PC-9 (cell line): Measurements from ENCODE around the gene FOXD2. TPM values are rescaled to one million over a fixed set of nuclear protein-coding genes. Genes with fewer than 3 reads are reported as not detected.

Source experiments
- BruUV-seq: library from RNA; stranded (reverse); fragments of 400-500 nt; replicated peaks from 2 replicates; lab custom pipeline; 2021; lab: Mats Ljungman, UMichigan
- CTCF ChIA-PET: fragments of 300-600 bp; sonication (Branson Sonifier 250); formaldehyde crosslinking; loops from one replicate; lab custom pipeline; 2022; ENCODE audit warnings: antibody characterized with exemption; lab: Charles Lee
- POLR2A ChIA-PET: fragments of 300-600 bp; sonication (Branson Sonifier 250); formaldehyde crosslinking; loops from one replicate; lab custom pipeline; 2022; ENCODE audit warnings: antibody characterized with exemption; ENCODE audit not compliant: unreplicated experiment; lab: Charles Lee
- DNase-seq, 2 experiments: peaks; one replicate each; pipeline versions ENCODE4 v3.0.0 to v3.0.0-alpha.2; 2015 to 2022; ENCODE audit warnings: mixed read lengths in 1 of 2
- H2AFZ ChIP-seq: fragments of 200-600 bp; sonication (generic); 2 replicates; pipeline ENCODE4 v1.8.1; 2017; ENCODE audit warnings: antibody characterized with exemption
- H3F3A ChIP-seq: fragments of 200-600 bp; sonication (generic); 2 replicates; pipeline ENCODE4 v1.8.1; 2017; ENCODE audit warnings: antibody characterized with exemption, mild to moderate bottlenecking, low read depth; ENCODE audit not compliant: insufficient read depth
- H3K27ac ChIP-seq: fragments of 200-600 bp; sonication (generic); 2 replicates; pipeline ENCODE4 v1.6.1; 2016; ENCODE audit warnings: mixed run types
- H3K27me3 ChIP-seq: fragments of 200-600 bp; sonication (generic); 2 replicates; pipeline ENCODE4 v1.6.1; 2016; ENCODE audit warnings: low read depth, mixed run types; ENCODE audit not compliant: insufficient read depth
- H3K36me3 ChIP-seq: fragments of 200-600 bp; sonication (generic); 2 replicates; pipeline ENCODE4 v1.6.1; 2016; ENCODE audit warnings: low read depth, mixed run types
- H3K4me1 ChIP-seq: fragments of 200-600 bp; sonication (generic); replicated peaks from 2 replicates; pipeline ENCODE4 v1.6.1; 2016; ENCODE audit warnings: mixed run types; ENCODE audit not compliant: insufficient read depth
- H3K4me2 ChIP-seq: fragments of 200-600 bp; sonication (generic); 2 replicates; pipeline ENCODE4 v1.6.1; 2017; ENCODE audit warnings: mixed run types
- H3K4me3 ChIP-seq: fragments of 200-600 bp; sonication (generic); 2 replicates; pipeline ENCODE4 v1.6.1; 2016; ENCODE audit warnings: mixed run types
- H3K79me2 ChIP-seq: fragments of 200-600 bp; sonication (generic); 2 replicates; pipeline ENCODE4 v1.6.1; 2017; ENCODE audit warnings: low read depth, mixed run types
- H3K9me2 ChIP-seq: fragments of 200-600 bp; sonication (generic); 2 replicates; pipeline ENCODE4 v1.8.1; 2017; ENCODE audit warnings: mild to moderate bottlenecking; ENCODE audit not compliant: insufficient read depth
- H3K9me3 ChIP-seq: fragments of 200-600 bp; sonication (generic); 2 replicates; pipeline ENCODE4 v1.8.1; 2016; ENCODE audit warnings: low read depth; ENCODE audit not compliant: insufficient read depth
- H4K20me1 ChIP-seq: fragments of 200-600 bp; sonication (generic); 2 replicates; pipeline ENCODE4 v1.8.1; 2017; ENCODE audit not compliant: insufficient read depth
- CTCF ChIP-seq: fragments of 200-600 bp; sonication (generic); conservative IDR thresholded peaks from 2 replicates; pipeline ENCODE4 v1.6.1; 2017; ENCODE audit warnings: mixed run types, antibody characterized with exemption, mild to moderate bottlenecking, moderate library complexity
- EZH2 ChIP-seq: fragments of 200-600 bp; sonication (generic); IDR thresholded peaks from 2 replicates; pipeline ENCODE4 v1.8.0; 2017; ENCODE audit warnings: antibody characterized with exemption, low read depth
- intact Hi-C: fragments of 100-400 bp; cut with micrococcal nuclease; formaldehyde crosslinking; loops from one replicate; pipeline ENCODE4 v1.10.0; 2022; ENCODE audit not compliant: unreplicated experiment
- total RNA-seq: library from RNA; stranded (reverse); gene quantifications from 2 replicates; pipeline ENCODE4 v1.2.3, GENCODE V29; 2021

Gene FOXD2
- total RNA-seq, 1 experiment from 2014 or later = 0.35 TPM

GRCh38 chr1:47405697-47406096, 32.1 kb upstream of the FOXD2 start:
- no peak for DNase-seq
- H4K20me1 ChIP-seq = no peaks in the 10 kb centered on the region
- intact Hi-C loops = no loop called here

GRCh38 chr1:47406966-47407365, 30.9 kb upstream of the FOXD2 start:
- no peaks in the 10 kb centered on the region for H3K79me2 ChIP-seq
- H3K27ac ChIP-seq = no peak overlapping the region
- no peak overlapping the region for H3K4me3 ChIP-seq
- no peaks in the 10 kb centered on the region for H3K9me2 ChIP-seq
- H3K9me3 ChIP-seq = no peaks in the 10 kb centered on the region
- H3F3A ChIP-seq = no peaks in the 10 kb centered on the region
- no TSS peak for BruUV-seq
- no peaks in the 10 kb centered on the region for H3K27me3 ChIP-seq
- CTCF ChIA-PET = no interaction called here
- H3K4me1 ChIP-seq = no peaks in the 10 kb centered on the region
- H4K20me1 ChIP-seq = no peaks in the 10 kb centered on the region
- TF ChIP-seq CTCF = no peak
- TF ChIP-seq EZH2 = no peak
- no peak overlapping the region for H3K4me2 ChIP-seq
- H2AFZ ChIP-seq = no peak overlapping the region
- H3K36me3 ChIP-seq = no peaks in the 10 kb centered on the region
- POLR2A ChIA-PET = no interaction called here
- DNase-seq = no peak
- intact Hi-C loops = no loop called here

More at GRCh38 chr1:47405697-47406096, 32.1 kb upstream of the FOXD2 start:
- Histone ChIP-seq H2AFZ (no peak overlapping the region), H3K9me2 (no peaks in the 10 kb centered on the region), H3K4me3 (no peak overlapping the region), H3F3A (no peaks in the 10 kb centered on the region), H3K4me2 (no peak overlapping the region), H3K36me3 (no peaks in the 10 kb centered on the region), H3K4me1 (no peaks in the 10 kb centered on the region), H3K27ac (no peak overlapping the region), H3K79me2 (no peaks in the 10 kb centered on the region), H3K9me3 (no peaks in the 10 kb centered on the region), H3K27me3 (no peaks in the 10 kb centered on the region)
- POLR2A ChIA-PET = no interaction called here
- TF ChIP-seq CTCF (no peak), EZH2 (no peak)
- BruUV-seq = no TSS peak
- CTCF ChIA-PET = interaction anchor here (0.6 kb wide), 1 partner anchor 29 kb away, joined by 15 read pairs; no protein-coding TSS in a partner anchor

GRCh38 chr1:47407481-47407880, 30.4 kb upstream of the FOXD2 start:
- Histone ChIP-seq H3K79me2 (no peaks in the 10 kb centered on the region), H3K27me3 (no peaks in the 10 kb centered on the region), H3K4me2 (no peak overlapping the region), H3K4me1 (no peaks in the 10 kb centered on the region), H3K9me2 (no peaks in the 10 kb centered on the region), H3K27ac (no peak overlapping the region), H3K9me3 (no peaks in the 10 kb centered on the region), H4K20me1 (no peaks in the 10 kb centered on the region), H3K36me3 (no peaks in the 10 kb centered on the region), H3K4me3 (no peak overlapping the region), H3F3A (no peaks in the 10 kb centered on the region), H2AFZ (no peak overlapping the region)
- TF ChIP-seq EZH2 (no peak), CTCF (no peak)
- DNase-seq = no peak
- ChIA-PET CTCF (no interaction called here), POLR2A (no interaction called here)
- intact Hi-C loops = no loop called here
- no TSS peak for BruUV-seq
